Measurements from ENCODE around the gene HMOX2.

- no peak for TF ChIP-seq CTCF (IDR thresholded peaks at IDR 0.05; ENCODE audit: insufficient read depth, low read length, poor library complexity, severe bottlenecking)
- no peak for TF ChIP-seq EZH2phosphoT487 (conservative IDR thresholded peaks at IDR 0.05; ENCODE audit: low read length)
These were observed 32.9 kb upstream of the HMOX2 start for GRCh38 chr16:4443271-4443670.

All from SU-DHL-6 (cell line).